Pancreas (tissue), 10 donors: ENCODE measurements around the gene PCDH1. TPM values are rescaled to one million over a fixed set of nuclear protein-coding genes. Genes with fewer than 3 reads are reported as not detected.

Experiments
- ATAC-seq, 4 donors: fragments of 200-7000 bp; cut with Tn5 transposase; one replicate each; pipeline versions ENCODE4 v1.8.0 to v1.9.1; 2020; ENCODE audit warnings: mild to moderate bottlenecking in 4 of 4, moderate library complexity in 4 of 4
- DNase-seq, 6 donors: peaks; one replicate each; pipeline ENCODE4 v3.0.0-alpha.2; 2020
- FAIRE-seq: peaks from 2 replicates; lab custom pipeline; 2012; peaks lifted over from hg19 to GRCh38; lab: Jason Lieb, UNC
- H3K27ac ChIP-seq, 4 donors: fragments of 200-600 bp; sonication (generic); 1 replicate in 3 of 4; 2 replicates in 1 of 4; pipeline versions ENCODE4 v1.5.0 to v1.8.0; 2020
- H3K27me3 ChIP-seq, 4 donors: fragments of 200-600 bp; one replicate each; pipeline ENCODE4 v1.8.0; 2021
- H3K36me3 ChIP-seq, 3 donors: fragments of 200-600 bp; sonication (generic) in 1 of 3; one replicate each; pipeline versions ENCODE4 v1.5.0 to v1.8.0; 2020 to 2021
- H3K4me1 ChIP-seq, 3 donors: fragments of 200-600 bp; one replicate each; pipeline ENCODE4 v1.8.0; 2021
- H3K4me3 ChIP-seq, 4 donors: fragments of 200-600 bp; sonication (generic) in 2 of 4; one replicate each; pipeline versions ENCODE4 v1.5.0 to v1.8.0; 2020 to 2021
- H3K9me3 ChIP-seq, 4 donors: fragments of 200-600 bp; one replicate each; pipeline ENCODE4 v1.8.0; 2021
- WGBS, 2 donors: extraction: QIAGEN DNeasy Blood & Tissue Kit; methylation state at CpG; one replicate each; pipeline ENCODE4 v1.1.7; 2013; 5-methylcytosine and 5-hydroxymethylcytosine counted together
- intact Hi-C, 3 donors: fragments of 100-400 bp; cut with DNase I; formaldehyde crosslinking; loops; one replicate each; pipeline versions ENCODE4 v1.11.1 to v1.14.2; 2022
- polyA plus RNA-seq, 2 donors: library from polyadenylated mRNA; stranded (reverse); fragments of 200-250 nt; gene quantifications; one replicate each; pipeline ENCODE4 v1.2.3, GENCODE V29; 2013
- total RNA-seq, 6 donors: library from RNA; stranded (reverse); fragmentation: NEBNext Ultra II Directional in 4 of 6; extraction: Animal tissue kit (Norgen Biotek cat#: 25700) in 4 of 6; gene quantifications; one replicate each; pipeline versions ENCODE4 v1.2.1 to v1.2.4, GENCODE V29; 2021 to 2023
- TF ChIP-seq, protein P1 (sequence below), 4 donors: fragments of 200-600 bp; sonication (generic) in 3 of 4; IDR thresholded peaks; one replicate each; pipeline versions ENCODE4 v1.5.0 to v1.8.0; 2021; ENCODE audit warnings: antibody characterized with exemption in 4 of 4
- donor health status: healthy with polysubstance abuse.
- donor health status: DM: no; HTN: no; CAD: no; lungs with moderate emphysema.
- donor health status: DM: no; HTN: no; CAD: no.
- donor health status: control.
- donor health status: control.
- donor health status: Bipolar disorder and iron deficiency.
- donor health status: DM: yes; HTN: yes; CAD: no.
- donor health status: DM: no; HTN: no; CAD: no.
- donor health status: DM: no; HTN: no; CAD: no.
- donor health status: DM: yes; HTN: yes; CAD: no.

PCDH1 gene
- total and polyA plus RNA-seq, 8 donors = 6.8 to 30.7 (median 13.4) TPM

- peaks cover 3 to 18% (median 3%) of the 10 kb centered on the region in 3 donors for H3K36me3 ChIP-seq
- FAIRE-seq = no peak
Measured at GRCh38 chr5:141866096-141866495, 12.1 kb downstream of the PCDH1 start.

DNA sequence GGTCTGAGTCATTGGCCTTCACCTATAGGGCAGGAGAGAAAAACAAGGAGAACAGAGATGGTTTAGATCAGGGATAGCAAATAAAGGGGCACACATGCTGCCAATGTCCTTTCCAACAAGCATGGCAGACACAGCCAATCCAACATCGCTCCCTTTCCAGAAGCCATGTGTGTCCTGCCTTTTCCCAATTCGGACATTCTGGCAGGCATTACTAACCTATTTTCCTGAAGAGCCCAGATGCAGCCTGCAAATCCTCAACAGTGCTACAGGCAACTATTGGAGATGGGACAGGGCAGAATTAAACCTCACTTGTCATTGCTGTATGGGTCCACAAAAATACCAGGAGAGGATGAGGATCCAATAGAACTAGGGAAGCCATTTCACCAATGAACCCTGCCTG lies 12.8 kb downstream of the PCDH1 start:
- peaks cover 2 to 7% (median 5%) of the 10 kb centered on the region in 3 donors for H3K4me1 ChIP-seq
- no peak for FAIRE-seq
- no peak for DNase-seq
- TF ChIP-seq, protein P1, sequence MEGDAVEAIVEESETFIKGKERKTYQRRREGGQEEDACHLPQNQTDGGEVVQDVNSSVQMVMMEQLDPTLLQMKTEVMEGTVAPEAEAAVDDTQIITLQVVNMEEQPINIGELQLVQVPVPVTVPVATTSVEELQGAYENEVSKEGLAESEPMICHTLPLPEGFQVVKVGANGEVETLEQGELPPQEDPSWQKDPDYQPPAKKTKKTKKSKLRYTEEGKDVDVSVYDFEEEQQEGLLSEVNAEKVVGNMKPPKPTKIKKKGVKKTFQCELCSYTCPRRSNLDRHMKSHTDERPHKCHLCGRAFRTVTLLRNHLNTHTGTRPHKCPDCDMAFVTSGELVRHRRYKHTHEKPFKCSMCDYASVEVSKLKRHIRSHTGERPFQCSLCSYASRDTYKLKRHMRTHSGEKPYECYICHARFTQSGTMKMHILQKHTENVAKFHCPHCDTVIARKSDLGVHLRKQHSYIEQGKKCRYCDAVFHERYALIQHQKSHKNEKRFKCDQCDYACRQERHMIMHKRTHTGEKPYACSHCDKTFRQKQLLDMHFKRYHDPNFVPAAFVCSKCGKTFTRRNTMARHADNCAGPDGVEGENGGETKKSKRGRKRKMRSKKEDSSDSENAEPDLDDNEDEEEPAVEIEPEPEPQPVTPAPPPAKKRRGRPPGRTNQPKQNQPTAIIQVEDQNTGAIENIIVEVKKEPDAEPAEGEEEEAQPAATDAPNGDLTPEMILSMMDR (IDR thresholded peaks at IDR 0.05) = no peak
- H3K27ac ChIP-seq = peak overlapping the region in 3 of 4 donors; percentile 38 to 84 (median 58)
- no peak overlapping the region for H3K4me3 ChIP-seq
- peaks cover 3 to 18% (median 3%) of the 10 kb centered on the region in 3 donors for H3K36me3 ChIP-seq
- intact Hi-C loops = no loop called here
- no peak for ATAC-seq
- no peaks in the 10 kb centered on the region for H3K9me3 ChIP-seq
- 76% methylated on average over 2 of the region's 2 CpGs for WGBS, 2 donors
- H3K27me3 ChIP-seq = no peaks in the 10 kb centered on the region

More at GRCh38 chr5:141866096-141866495, 12.1 kb downstream of the PCDH1 start:
- 11 to 18% methylated on average over 13 of the region's 13 CpGs for WGBS, 2 donors
- H3K4me3 ChIP-seq = no peak overlapping the region
- peaks cover 5 to 7% (median 6%) of the 10 kb centered on the region in 3 donors for H3K4me1 ChIP-seq
- ATAC-seq (peak; percentile 87 to 94 (median 89)), DNase-seq (peak; percentile 80 to 90 (median 86))
- H3K9me3 ChIP-seq = no peaks in the 10 kb centered on the region
- peak overlapping the region; percentile 38 to 84 (median 60) for H3K27ac ChIP-seq
- intact Hi-C loops = no loop called here
- TF ChIP-seq, protein P1 (IDR thresholded peaks at IDR 0.05) = no peak
- no peaks in the 10 kb centered on the region for H3K27me3 ChIP-seq

DNA sequence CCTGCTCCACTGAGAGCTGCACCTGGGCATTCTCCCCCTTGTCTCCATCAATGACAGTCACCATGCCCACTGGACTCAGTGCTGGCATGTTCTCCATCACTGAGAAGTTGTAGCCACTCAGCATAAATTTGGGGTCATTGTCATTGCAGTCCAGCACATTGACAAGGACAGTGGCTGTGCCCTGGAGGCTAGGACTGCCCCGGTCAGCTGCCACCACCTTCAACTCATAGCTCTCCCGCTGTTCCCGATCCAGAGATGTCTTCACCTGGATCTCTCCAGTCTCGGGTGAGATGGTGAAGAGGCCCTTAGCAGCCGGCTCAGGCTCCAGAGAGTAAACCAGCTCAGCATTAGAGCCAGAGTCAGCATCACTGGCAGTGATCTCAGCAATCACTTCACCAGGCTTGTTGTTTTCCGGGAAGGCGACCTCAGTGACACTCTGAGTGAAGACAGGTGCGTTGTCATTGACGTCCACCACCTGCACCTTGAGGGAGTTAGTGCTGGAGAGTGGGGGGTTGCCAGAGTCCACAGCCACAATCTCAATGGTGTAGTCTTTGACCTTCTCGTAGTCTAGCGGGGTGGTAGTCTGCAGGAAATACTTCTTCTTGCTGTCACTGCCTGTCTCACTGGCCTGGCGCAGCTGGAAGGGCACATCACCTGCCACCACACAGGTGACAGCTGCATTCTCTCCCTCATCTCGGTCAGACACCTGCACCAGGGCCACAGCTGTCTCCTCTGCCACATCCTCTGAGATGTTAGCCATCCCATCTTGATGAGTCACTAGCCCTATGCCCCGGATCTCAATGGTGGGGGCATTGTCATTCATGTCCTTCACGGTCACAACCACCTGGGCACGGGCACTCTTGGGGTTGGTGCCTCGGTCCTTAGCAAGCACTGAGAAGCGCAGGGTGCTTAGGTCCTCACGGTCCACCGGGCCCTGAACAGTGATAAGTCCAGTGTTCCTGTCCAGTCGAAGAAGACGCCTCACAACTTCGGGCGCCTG lies 13.5 kb downstream of the PCDH1 start:
- WGBS, 2 donors = 90 to 92% methylated on average over 24 of the region's 24 CpGs
- FAIRE-seq (no peak), DNase-seq (peak in 1 of 6 donors; percentile 11), ATAC-seq (no peak)
- Histone ChIP-seq H3K27me3 (no peaks in the 10 kb centered on the region), H3K36me3 (peaks cover 3 to 18% (median 3%) of the 10 kb centered on the region in 3 donors), H3K27ac (peak overlapping the region in 3 of 4 donors; percentile 38 to 84 (median 58)), H3K9me3 (no peaks in the 10 kb centered on the region), H3K4me3 (no peak overlapping the region), H3K4me1 (peaks cover 2 to 7% (median 5%) of the 10 kb centered on the region in 3 donors)
- intact Hi-C loops = no loop called here
- TF ChIP-seq, protein P1 (IDR thresholded peaks at IDR 0.05) = no peak

GRCh38 chr5:141863569-141864178 lies 14.5 kb downstream of the PCDH1 start:
- TF ChIP-seq, protein P1 (IDR thresholded peaks at IDR 0.05) = no peak
- H3K4me1 ChIP-seq = peaks cover 3 to 7% (median 5%) of the 10 kb centered on the region in 3 donors
- ATAC-seq (no peak), FAIRE-seq (no peak), DNase-seq (peak in 1 of 6 donors; percentile 11)
- no peak overlapping the region for H3K27ac ChIP-seq
- 95% methylated on average over 20 of the region's 20 CpGs for WGBS, 2 donors
- H3K36me3 ChIP-seq = peaks cover 3 to 16% (median 3%) of the 10 kb centered on the region in 3 donors
- no peak overlapping the region for H3K4me3 ChIP-seq
- intact Hi-C loops = no loop called here
- no peaks in the 10 kb centered on the region for H3K27me3 ChIP-seq
- no peaks in the 10 kb centered on the region for H3K9me3 ChIP-seq
